Fibroblast of lung (primary cell): ENCODE measurements around the gene HMGB3. TPM values are rescaled to one million over a fixed set of nuclear protein-coding genes. Genes with fewer than 3 reads are reported as not detected.

Experiments
- DNase-seq, 2 donors: peaks; one replicate each; pipeline versions ENCODE4 v3.0.0 to v3.0.0-alpha.2; 2010; ENCODE audit warnings: low read depth in 2 of 2
- H2AFZ ChIP-seq: 2 replicates; pipeline ENCODE4 v1.5.1; 2012; ENCODE audit warnings: low read length, control low read depth, inconsistent platforms
- H3K27ac ChIP-seq: 2 replicates; pipeline ENCODE4 v1.5.1; 2011; ENCODE audit warnings: low read length, control low read depth; ENCODE audit not compliant: insufficient read depth
- H3K27me3 ChIP-seq: 2 replicates; pipeline ENCODE4 v1.5.1; 2011; ENCODE audit warnings: mild to moderate bottlenecking, low read length; ENCODE audit not compliant: control insufficient read depth, insufficient read depth
- H3K36me3 ChIP-seq: 2 replicates; pipeline ENCODE4 v1.5.1; 2011; ENCODE audit warnings: low read length; ENCODE audit not compliant: control insufficient read depth, insufficient read depth
- H3K4me1 ChIP-seq: 2 replicates; pipeline ENCODE4 v1.5.1; 2011; ENCODE audit warnings: low read length; ENCODE audit not compliant: control insufficient read depth, insufficient read depth; ENCODE audit errors: extremely low read depth
- H3K4me2 ChIP-seq: 2 replicates; pipeline ENCODE4 v1.5.1; 2011; ENCODE audit warnings: low read length, control low read depth; ENCODE audit not compliant: insufficient read depth; ENCODE audit errors: extremely low read depth
- H3K4me3 ChIP-seq, 4 experiments: fragments of 200-600 bp in 1 of 4; sonication (generic) in 1 of 4; replicated peaks in 1 of 4; 2 replicates each; pipeline ENCODE4 v1.5.1; 2011 to 2016; ENCODE audit warnings: low read length in 4 of 4, low read depth in 3 of 4, mild to moderate bottlenecking in 3 of 4, control low read depth in 2 of 4, inconsistent platforms in 1 of 4, mixed read lengths in 1 of 4; ENCODE audit not compliant: insufficient read depth in 1 of 4; ENCODE audit errors: control extremely low read depth in 1 of 4
- H3K79me2 ChIP-seq: 2 replicates; pipeline ENCODE4 v1.5.1; 2012; ENCODE audit warnings: mild to moderate bottlenecking, low read length, inconsistent platforms; ENCODE audit not compliant: control insufficient read depth, insufficient read depth
- H3K9ac ChIP-seq: 2 replicates; pipeline ENCODE4 v1.5.1; 2011; ENCODE audit warnings: mild to moderate bottlenecking, low read length, control low read depth; ENCODE audit not compliant: insufficient read depth
- H3K9me3 ChIP-seq: 2 replicates; pipeline ENCODE4 v1.5.1; 2012; ENCODE audit warnings: low read depth, low read length; ENCODE audit not compliant: control insufficient read depth, insufficient read depth
- H4K20me1 ChIP-seq: 2 replicates; pipeline ENCODE4 v1.5.1; 2011; ENCODE audit warnings: low read length; ENCODE audit not compliant: control insufficient read depth, insufficient read depth; ENCODE audit errors: extremely low read depth
- CTCF ChIP-seq, 2 donors: IDR thresholded peaks in 1 of 2; conservative IDR thresholded peaks in 1 of 2; 1 replicate in 1 of 2; 2 replicates in 1 of 2; pipeline ENCODE4 v1.5.1; 2011 to 2012; ENCODE audit warnings: low read length in 2 of 2, control low read depth in 1 of 2, inconsistent platforms in 1 of 2, low read depth in 1 of 2, mild to moderate bottlenecking in 1 of 2
- EZH2 ChIP-seq: IDR thresholded peaks from 2 replicates; pipeline ENCODE4 v1.5.1; 2012; ENCODE audit warnings: low read length, control low read depth, mild to moderate bottlenecking; ENCODE audit errors: missing control alignments
- polyA plus RNA-seq, 2 donors: library from polyadenylated mRNA; depleted of rRNA in 1 of 2; stranded (reverse) in 1 of 2; unstranded in 1 of 2; fragments of >200 nt; gene quantifications; 2 replicates each; pipeline ENCODE4 v1.2.1, GENCODE V29; 2011 to 2012; ENCODE audit warnings: missing spikeins in 1 of 2
- total RNA-seq: library from RNA; depleted of rRNA; stranded (reverse); fragments of >200 nt; gene quantifications from 2 replicates; pipeline ENCODE4 v1.2.1, GENCODE V29; 2014

HMGB3 gene
- total and polyA plus RNA-seq, 2 donors (not counting 1 experiment from before 2014, with no cell fraction given), result 8.8 to 14.5 TPM

GRCh38 chrX:150941580-150941979, 41.6 kb upstream of the HMGB3 start:
- Histone ChIP-seq H3K4me1 (no peaks in the 10 kb centered on the region), H3K4me2 (no peak overlapping the region), H3K4me3 (no peak overlapping the region), H3K36me3 (no peaks in the 10 kb centered on the region), H3K79me2 (no peaks in the 10 kb centered on the region), H3K9me3 (no peaks in the 10 kb centered on the region), H3K27me3 (no peaks in the 10 kb centered on the region), H2AFZ (no peak overlapping the region), H3K9ac (no peak overlapping the region), H3K27ac (no peak overlapping the region), H4K20me1 (no peaks in the 10 kb centered on the region)
- TF ChIP-seq CTCF (conservative IDR thresholded peaks at IDR 0.05 in 1 of 2, IDR thresholded peaks at IDR 0.05 in 1 of 2; ENCODE audit: low read depth in 1 of 2, low read length in 2 of 2) (no peak), EZH2 (no peak)
- no peak for DNase-seq

GRCh38 chrX:150942942-150943594, 40.1 kb upstream of the HMGB3 start:
- no peak overlapping the region for H2AFZ ChIP-seq
- H3K9ac ChIP-seq, result no peak overlapping the region
- H3K4me2 ChIP-seq, result no peak overlapping the region
- no peak for TF ChIP-seq EZH2
- no peak for TF ChIP-seq CTCF (conservative IDR thresholded peaks at IDR 0.05 in 1 of 2, IDR thresholded peaks at IDR 0.05 in 1 of 2; ENCODE audit: low read depth in 1 of 2, low read length in 2 of 2)
- H4K20me1 ChIP-seq, result no peaks in the 10 kb centered on the region
- no peaks in the 10 kb centered on the region for H3K4me1 ChIP-seq
- H3K36me3 ChIP-seq, result no peaks in the 10 kb centered on the region
- no peak overlapping the region for H3K27ac ChIP-seq
- no peaks in the 10 kb centered on the region for H3K79me2 ChIP-seq
- no peaks in the 10 kb centered on the region for H3K27me3 ChIP-seq
- no peaks in the 10 kb centered on the region for H3K9me3 ChIP-seq
- no peak overlapping the region for H3K4me3 ChIP-seq
- DNase-seq, result peak in 1 of 2 donors; percentile 4

- no peaks in the 10 kb centered on the region for H3K79me2 ChIP-seq
- no peaks in the 10 kb centered on the region for H3K4me1 ChIP-seq
Measured at GRCh38 chrX:150944233-150944632, 38.9 kb upstream of the HMGB3 start.

More at GRCh38 chrX:150944233-150944632, 38.9 kb upstream of the HMGB3 start:
- H4K20me1 ChIP-seq, result no peaks in the 10 kb centered on the region
- H2AFZ ChIP-seq, result no peak overlapping the region
- no peak for DNase-seq
- H3K27ac ChIP-seq, result no peak overlapping the region
- H3K9ac ChIP-seq, result no peak overlapping the region
- H3K27me3 ChIP-seq, result no peaks in the 10 kb centered on the region
- no peaks in the 10 kb centered on the region for H3K9me3 ChIP-seq
- H3K4me2 ChIP-seq, result no peak overlapping the region
- no peak for TF ChIP-seq CTCF (conservative IDR thresholded peaks at IDR 0.05 in 1 of 2, IDR thresholded peaks at IDR 0.05 in 1 of 2; ENCODE audit: low read depth in 1 of 2, low read length in 2 of 2)
- TF ChIP-seq EZH2, result no peak
- H3K36me3 ChIP-seq, result no peaks in the 10 kb centered on the region
- no peak overlapping the region for H3K4me3 ChIP-seq
